Prostate gland (tissue), 2 donors: ENCODE results near the gene NDRG2. TPM values are rescaled to one million over a fixed set of nuclear protein-coding genes. Genes with fewer than 3 reads are reported as not detected.

Experiments
- DNase-seq: peaks from one replicate; pipeline ENCODE4 v3.0.0-alpha.2; 2019; ENCODE audit warnings: low spot score
- H3K27ac ChIP-seq, 2 donors: fragments of 200-600 bp; sonication (generic); 2 replicates each; pipeline ENCODE4 v1.5.1; 2017 to 2019
- H3K27me3 ChIP-seq: fragments of 200-600 bp; sonication (generic); replicated peaks from 2 replicates; pipeline ENCODE4 v1.5.1; 2019; ENCODE audit not compliant: insufficient read depth
- H3K36me3 ChIP-seq, 2 donors: fragments of 200-600 bp; sonication (generic); 1 replicate in 1 of 2; 2 replicates in 1 of 2; pipeline versions ENCODE4 v1.5.1 to v1.8.1; 2017 to 2019
- H3K4me1 ChIP-seq: fragments of 200-600 bp; sonication (generic); replicated peaks from 2 replicates; pipeline ENCODE4 v1.5.1; 2019
- H3K4me3 ChIP-seq, 2 donors: fragments of 200-600 bp; sonication (generic); 2 replicates each; pipeline ENCODE4 v1.5.1; 2017 to 2019
- H3K9me3 ChIP-seq: fragments of 200-600 bp; sonication (generic); 2 replicates; pipeline ENCODE4 v1.5.1; 2017
- CTCF ChIP-seq, 4 experiments: fragments of 200-600 bp in 2 of 4; fragments of 450-650 bp in 2 of 4; sonication (generic) in 2 of 4; IDR thresholded peaks; 1 replicate in 3 of 4; 2 replicates in 1 of 4; pipeline ENCODE4 v1.5.1; 2016 to 2019; ENCODE audit warnings: antibody characterized with exemption in 4 of 4, mild to moderate bottlenecking in 2 of 4, moderate library complexity in 2 of 4
- POLR2A ChIP-seq: fragments of 450-650 bp; IDR thresholded peaks from one replicate; pipeline ENCODE4 v1.6.1; 2016; ENCODE audit warnings: antibody characterized with exemption, mild to moderate bottlenecking
- POLR2AphosphoS5 ChIP-seq: sonication (generic); formaldehyde crosslinking; IDR thresholded peaks from one replicate; pipeline ENCODE4 v1.6.1; 2017; ENCODE audit warnings: antibody characterized with exemption
- WGBS: methylation state at CpG from one replicate; pipeline ENCODE4 v1.1.5; 2018; 5-methylcytosine and 5-hydroxymethylcytosine counted together
- intact Hi-C: fragments of 100-400 bp; cut with DNase I; formaldehyde crosslinking; loops from one replicate; pipeline ENCODE4 v1.14.2; 2022
- total RNA-seq, 2 donors: library from RNA; depleted of rRNA; stranded (reverse); fragments of >200 nt; gene quantifications; one replicate each; pipeline ENCODE4 v1.1.0, GENCODE V29; 2016

NDRG2 gene
- total RNA-seq, 2 donors from 2014 or later, result 230 to 304 TPM

- DNase-seq, result no peak
- intact Hi-C loops, result loop anchor here (5.0 kb wide), 1 partner anchor 74 kb away; no protein-coding TSS in a partner anchor
- no peak for TF ChIP-seq POLR2AphosphoS5
- no peak for TF ChIP-seq CTCF (IDR thresholded peaks at IDR 0.05)
- no peak for TF ChIP-seq POLR2A
- peaks cover 4% of the 10 kb centered on the region for H3K4me1 ChIP-seq
- peaks cover 0 to 5% of the 10 kb centered on the region in 2 donors for H3K36me3 ChIP-seq
- no peaks in the 10 kb centered on the region for H3K27me3 ChIP-seq
- H3K9me3 ChIP-seq, result no peaks in the 10 kb centered on the region
- 71% methylated on average over 7 of the region's 7 CpGs for WGBS
- H3K4me3 ChIP-seq, result no peak overlapping the region
- no peak overlapping the region for H3K27ac ChIP-seq
These were observed 6.6 kb downstream of the NDRG2 start for GRCh38 chr14:21018286-21018685.

- Histone ChIP-seq H3K4me3 (no peak overlapping the region), H3K9me3 (no peaks in the 10 kb centered on the region), H3K27me3 (no peaks in the 10 kb centered on the region), H3K4me1 (peaks cover 4% of the 10 kb centered on the region), H3K27ac (no peak overlapping the region), H3K36me3 (peaks cover 0 to 5% of the 10 kb centered on the region in 2 donors)
- no peak for TF ChIP-seq CTCF (IDR thresholded peaks at IDR 0.05)
- TF ChIP-seq POLR2AphosphoS5, result no peak
- no peak for TF ChIP-seq POLR2A
- WGBS, result 79% methylated on average over 28 of the region's 28 CpGs
- DNase-seq, result no peak
- intact Hi-C loops, result loop anchor here (5.0 kb wide), 1 partner anchor 75 kb away; no protein-coding TSS in a partner anchor
These were observed 7.2 kb downstream of the NDRG2 start for GRCh38 chr14:21017528-21018245.

- TF ChIP-seq CTCF (IDR thresholded peaks at IDR 0.05) (no peak), POLR2AphosphoS5 (no peak), POLR2A (no peak)
- intact Hi-C loops, result loop anchor here (5.0 kb wide), 1 partner anchor 76 kb away; no protein-coding TSS in a partner anchor
- Histone ChIP-seq H3K27ac (no peak overlapping the region), H3K4me3 (no peak overlapping the region), H3K9me3 (no peaks in the 10 kb centered on the region), H3K36me3 (peaks cover 0 to 5% of the 10 kb centered on the region in 2 donors), H3K4me1 (peaks cover 4% of the 10 kb centered on the region), H3K27me3 (no peaks in the 10 kb centered on the region)
- whole genome bisulfite sequencing, result 74% methylated on average over 9 of the region's 9 CpGs
- no peak for DNase-seq
These were observed 8.3 kb downstream of the NDRG2 start for GRCh38 chr14:21016413-21017190.

GRCh38 chr14:21015312-21015711 lies 9.5 kb downstream of the NDRG2 start:
- intact Hi-C loops, result loop anchor here (2.0 to 5.0 kb wide), 2 partner anchors 25 to 77 kb away; no protein-coding TSS in a partner anchor
- peaks cover 0 to 5% of the 10 kb centered on the region in 2 donors for H3K36me3 ChIP-seq
- H3K27ac ChIP-seq, result no peak overlapping the region
- no peaks in the 10 kb centered on the region for H3K9me3 ChIP-seq
- 78% methylated on average over 6 of the region's 6 CpGs for WGBS
- no peaks in the 10 kb centered on the region for H3K27me3 ChIP-seq
- TF ChIP-seq CTCF (IDR thresholded peaks at IDR 0.05) (no peak), POLR2A (no peak), POLR2AphosphoS5 (no peak)
- no peak overlapping the region for H3K4me3 ChIP-seq
- no peak for DNase-seq
- no peaks in the 10 kb centered on the region for H3K4me1 ChIP-seq
